ENCODE results near the gene SLC15A2.
"Not testable (repeated sequence)": the region's sequence is repeated elsewhere in the genome, so short reads cannot be mapped to it uniquely, and the experiment has no call there.

SLC15A2 gene

GRCh38 chr3:121938141-121938855, 44.1 kb downstream of the SLC15A2 start:
- DNase-seq = not testable (repeated sequence)

GRCh38 chr3:121941592-121941991, 47.4 kb downstream of the SLC15A2 start:
- DNase-seq = no peak

- no peak for DNase-seq
These were observed 48.0 kb downstream of the SLC15A2 start for GRCh38 chr3:121942116-121942786.

- DNase-seq = no peak
These were observed 49.2 kb downstream of the SLC15A2 start for GRCh38 chr3:121943431-121943830.

- no peak for DNase-seq
These were observed 54.4 kb downstream of the SLC15A2 start for GRCh38 chr3:121948641-121949040.

GRCh38 chr3:121951291-121951919, 57.2 kb downstream of the SLC15A2 start:
- DNase-seq = no peak

- DNase-seq = no peak
These were observed 62.2 kb downstream of the SLC15A2 start for GRCh38 chr3:121956363-121956762.

GRCh38 chr3:121957674-121958415, 63.6 kb downstream of the SLC15A2 start:
- no peak for DNase-seq

GRCh38 chr3:121958801-121959200, 64.6 kb downstream of the SLC15A2 start:
- DNase-seq = no peak

- no peak for DNase-seq
These were observed 67.1 kb downstream of the SLC15A2 start for GRCh38 chr3:121961283-121961682.

- DNase-seq = no peak
These were observed 68.2 kb downstream of the SLC15A2 start for GRCh38 chr3:121962443-121962842.

- DNase-seq = no peak
These were observed 69.4 kb downstream of the SLC15A2 start for GRCh38 chr3:121963608-121964007.

- no peak for DNase-seq
These were observed 75.4 kb downstream of the SLC15A2 start for GRCh38 chr3:121969631-121970030.

- no peak for DNase-seq
These were observed 75.8 kb downstream of the SLC15A2 start for GRCh38 chr3:121970047-121970446.

- no peak for DNase-seq
These were observed 80.5 kb downstream of the SLC15A2 start for GRCh38 chr3:121974601-121975111.

GRCh38 chr3:121975702-121976302, 81.6 kb downstream of the SLC15A2 start:
- no peak for DNase-seq

- no peak for DNase-seq
These were observed 82.5 kb downstream of the SLC15A2 start for GRCh38 chr3:121976727-121977126.

GRCh38 chr3:121979246-121979645, 85.0 kb downstream of the SLC15A2 start:
- DNase-seq = no peak

- DNase-seq = no peak
These were observed 85.7 kb downstream of the SLC15A2 start for GRCh38 chr3:121979734-121980449.

GRCh38 chr3:121980450-121980796, 86.2 kb downstream of the SLC15A2 start:
- no peak for DNase-seq

GRCh38 chr3:121981473-121981872, 87.3 kb downstream of the SLC15A2 start:
- DNase-seq = no peak

GRCh38 chr3:121985846-121986245, 91.6 kb downstream of the SLC15A2 start:
- DNase-seq = no peak
